ENCODE data around the gene ARHGAP1.

- TF ChIP-seq, protein P1, sequence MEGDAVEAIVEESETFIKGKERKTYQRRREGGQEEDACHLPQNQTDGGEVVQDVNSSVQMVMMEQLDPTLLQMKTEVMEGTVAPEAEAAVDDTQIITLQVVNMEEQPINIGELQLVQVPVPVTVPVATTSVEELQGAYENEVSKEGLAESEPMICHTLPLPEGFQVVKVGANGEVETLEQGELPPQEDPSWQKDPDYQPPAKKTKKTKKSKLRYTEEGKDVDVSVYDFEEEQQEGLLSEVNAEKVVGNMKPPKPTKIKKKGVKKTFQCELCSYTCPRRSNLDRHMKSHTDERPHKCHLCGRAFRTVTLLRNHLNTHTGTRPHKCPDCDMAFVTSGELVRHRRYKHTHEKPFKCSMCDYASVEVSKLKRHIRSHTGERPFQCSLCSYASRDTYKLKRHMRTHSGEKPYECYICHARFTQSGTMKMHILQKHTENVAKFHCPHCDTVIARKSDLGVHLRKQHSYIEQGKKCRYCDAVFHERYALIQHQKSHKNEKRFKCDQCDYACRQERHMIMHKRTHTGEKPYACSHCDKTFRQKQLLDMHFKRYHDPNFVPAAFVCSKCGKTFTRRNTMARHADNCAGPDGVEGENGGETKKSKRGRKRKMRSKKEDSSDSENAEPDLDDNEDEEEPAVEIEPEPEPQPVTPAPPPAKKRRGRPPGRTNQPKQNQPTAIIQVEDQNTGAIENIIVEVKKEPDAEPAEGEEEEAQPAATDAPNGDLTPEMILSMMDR (IDR thresholded peaks at IDR 0.05) = no peak
- TF ChIP-seq POLR2AphosphoS5 (IDR thresholded peaks at IDR 0.05; ENCODE audit: low read depth, low read length) (no peak), TCF7L2 (IDR thresholded peaks at IDR 0.05; ENCODE audit: low read depth, low read length) (no peak)
Measured at GRCh38 chr11:46680815-46681214, 19.6 kb downstream of the ARHGAP1 start.

All from Panc1 (cell line).